Putamen (tissue), 1 donor: Measurements from ENCODE around the gene KCP.

ENCODE experiments used
- DNase-seq: peaks from one replicate; pipeline ENCODE4 v3.0.0-alpha.2; 2016; ENCODE audit warnings: low spot score

KCP gene

GRCh38 chr7:128858380-128859231 lies 51.9 kb downstream of the KCP start:
- no peak for DNase-seq

- DNase-seq: no peak
Observed at GRCh38 chr7:128856001-128856718, 54.3 kb downstream of the KCP start.

GRCh38 chr7:128855559-128855958 lies 55.0 kb downstream of the KCP start:
- no peak for DNase-seq

DNA sequence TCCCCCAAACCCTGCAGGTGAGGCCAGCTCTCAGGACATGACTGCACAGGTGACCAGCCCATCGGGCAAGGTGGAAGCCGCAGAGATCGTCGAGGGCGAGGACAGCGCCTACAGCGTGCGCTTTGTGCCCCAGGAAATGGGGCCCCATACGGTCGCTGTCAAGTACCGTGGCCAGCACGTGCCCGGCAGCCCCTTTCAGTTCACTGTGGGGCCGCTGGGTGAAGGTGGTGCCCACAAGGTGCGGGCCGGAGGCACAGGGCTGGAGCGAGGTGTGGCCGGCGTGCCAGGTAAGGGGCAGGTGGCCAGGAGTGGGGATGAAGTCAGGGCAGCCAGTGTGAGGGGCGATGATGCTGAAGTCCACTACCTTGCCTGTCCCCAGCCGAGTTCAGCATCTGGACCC lies 56.1 kb downstream of the KCP start:
- no peak for DNase-seq

GRCh38 chr7:128853799-128854198 lies 56.7 kb downstream of the KCP start:
- DNase-seq: no peak

DNA sequence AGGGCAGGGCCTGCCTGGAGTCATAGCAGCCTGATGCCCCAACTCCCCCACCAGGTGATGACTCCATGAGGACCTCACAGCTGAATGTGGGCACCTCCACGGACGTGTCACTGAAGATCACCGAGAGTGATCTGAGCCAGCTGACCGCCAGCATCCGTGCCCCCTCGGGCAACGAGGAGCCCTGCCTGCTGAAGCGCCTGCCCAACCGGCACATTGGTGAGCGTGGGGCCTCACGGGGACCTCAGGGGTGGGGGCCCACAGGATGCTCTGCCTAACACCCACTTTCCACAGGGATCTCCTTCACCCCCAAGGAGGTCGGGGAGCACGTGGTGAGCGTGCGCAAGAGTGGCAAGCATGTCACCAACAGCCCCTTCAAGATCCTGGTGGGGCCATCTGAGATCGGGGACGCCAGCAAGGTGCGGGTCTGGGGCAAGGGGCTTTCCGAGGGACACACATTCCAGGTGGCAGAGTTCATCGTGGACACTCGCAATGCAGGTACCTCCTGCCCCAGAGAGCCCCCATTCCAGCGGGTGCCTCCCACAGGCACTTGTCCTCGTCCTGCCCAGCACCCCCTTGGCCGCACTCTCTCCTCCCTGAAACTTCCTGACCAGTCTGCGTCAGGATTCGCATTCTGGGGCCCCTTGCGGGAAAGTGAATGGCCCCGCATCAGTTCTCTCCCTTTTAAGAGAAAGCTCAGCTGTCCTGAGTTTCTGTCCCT lies 57.8 kb downstream of the KCP start:
- no peak for DNase-seq

DNA sequence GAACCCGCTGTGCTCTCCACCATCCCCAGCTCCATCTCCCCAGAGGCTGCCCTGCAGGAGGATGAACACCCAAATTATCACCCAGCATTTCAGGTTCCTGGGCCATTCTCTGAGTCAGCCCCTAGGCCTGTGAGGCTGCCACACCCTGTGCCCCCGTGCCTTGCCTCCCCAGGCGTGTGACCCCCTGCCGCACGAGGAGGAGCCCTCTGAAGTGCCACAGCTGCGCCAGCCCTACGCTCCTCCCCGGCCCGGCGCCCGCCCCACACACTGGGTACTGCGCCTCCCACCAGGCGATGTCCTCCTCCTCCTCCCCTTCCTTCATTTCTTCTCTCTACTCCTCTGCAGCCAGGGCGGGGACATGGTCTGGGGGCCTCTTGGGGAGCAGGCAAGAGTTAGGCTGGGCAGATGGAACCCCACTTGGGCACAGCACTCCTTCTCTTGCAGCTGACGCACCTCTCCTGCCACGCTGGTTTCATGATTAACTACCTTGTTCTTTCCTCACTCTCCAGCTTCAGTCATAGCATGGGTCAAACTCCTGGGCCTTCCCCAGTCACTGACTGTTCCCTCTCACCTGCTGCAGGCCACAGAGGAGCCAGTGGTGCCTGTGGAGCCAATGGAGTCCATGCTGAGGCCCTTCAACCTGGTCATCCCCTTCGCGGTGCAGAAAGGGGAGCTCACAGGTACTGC lies 60.6 kb downstream of the KCP start:
- no peak for DNase-seq

GRCh38 chr7:128849156-128849515 lies 61.4 kb downstream of the KCP start:
- no peak for DNase-seq

DNA sequence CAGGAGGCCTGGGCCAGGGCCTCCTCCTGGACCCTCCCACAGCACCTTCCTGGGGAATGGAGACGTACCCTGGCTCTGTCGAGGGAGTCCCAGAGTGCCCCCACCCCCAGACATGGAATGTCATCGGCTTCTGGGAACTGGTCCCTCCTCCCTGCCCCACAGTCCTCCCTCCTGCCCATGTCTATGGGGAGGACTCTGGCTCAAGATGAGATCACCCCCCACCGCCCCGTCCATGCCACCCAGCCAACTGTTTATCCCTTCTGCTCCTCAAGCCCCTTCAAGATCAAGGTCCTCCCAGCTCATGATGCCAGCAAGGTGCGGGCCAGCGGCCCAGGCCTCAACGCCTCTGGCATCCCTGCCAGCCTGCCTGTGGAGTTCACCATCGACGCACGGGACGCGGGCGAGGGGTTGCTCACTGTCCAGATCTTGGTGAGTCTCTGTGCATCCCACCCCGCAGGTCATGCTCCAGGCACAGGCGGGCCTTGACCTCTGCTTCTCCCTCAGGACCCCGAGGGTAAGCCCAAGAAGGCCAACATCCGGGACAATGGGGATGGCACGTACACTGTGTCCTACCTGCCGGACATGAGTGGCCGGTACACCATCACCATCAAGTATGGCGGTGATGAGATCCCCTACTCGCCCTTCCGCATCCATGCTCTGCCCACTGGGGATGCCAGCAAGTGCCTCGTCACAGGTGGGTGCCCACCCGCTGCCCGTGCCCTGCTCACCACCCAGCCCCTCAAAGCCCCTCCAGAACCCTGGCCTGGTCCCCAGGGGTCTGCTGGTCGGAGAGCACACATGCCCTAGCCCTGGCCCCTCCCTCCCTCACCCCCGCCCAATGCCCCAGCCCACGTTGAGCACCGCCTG lies 62.0 kb downstream of the KCP start:
- no peak for DNase-seq

DNA sequence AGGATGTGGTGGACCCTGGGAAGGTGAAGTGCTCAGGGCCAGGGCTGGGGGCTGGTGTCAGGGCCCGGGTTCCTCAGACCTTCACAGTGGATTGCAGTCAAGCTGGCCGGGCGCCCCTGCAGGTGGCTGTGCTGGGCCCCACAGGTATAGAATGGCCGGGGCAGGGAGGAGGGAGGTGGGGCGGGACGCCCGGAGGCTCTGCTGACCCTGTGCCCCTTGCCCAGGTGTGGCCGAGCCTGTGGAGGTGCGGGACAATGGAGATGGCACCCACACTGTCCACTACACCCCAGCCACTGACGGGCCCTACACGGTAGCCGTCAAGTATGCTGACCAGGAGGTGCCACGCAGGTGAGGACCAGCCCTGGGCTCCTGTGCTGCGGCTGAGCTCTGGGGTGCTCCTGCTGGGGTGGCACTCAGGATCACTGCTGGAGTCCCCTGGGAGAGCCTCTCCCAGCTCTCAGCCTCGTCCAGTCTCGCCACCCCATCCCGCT lies 62.7 kb downstream of the KCP start:
- no peak for DNase-seq

GRCh38 chr7:128846781-128847444 lies 63.6 kb downstream of the KCP start:
- no peak for DNase-seq

- DNase-seq: no peak
Observed at GRCh38 chr7:128845987-128846386, 64.5 kb downstream of the KCP start.

GRCh38 chr7:128845475-128845874 lies 65.0 kb downstream of the KCP start:
- DNase-seq: no peak

GRCh38 chr7:128844777-128845311 lies 65.7 kb downstream of the KCP start:
- DNase-seq: no peak

DNA sequence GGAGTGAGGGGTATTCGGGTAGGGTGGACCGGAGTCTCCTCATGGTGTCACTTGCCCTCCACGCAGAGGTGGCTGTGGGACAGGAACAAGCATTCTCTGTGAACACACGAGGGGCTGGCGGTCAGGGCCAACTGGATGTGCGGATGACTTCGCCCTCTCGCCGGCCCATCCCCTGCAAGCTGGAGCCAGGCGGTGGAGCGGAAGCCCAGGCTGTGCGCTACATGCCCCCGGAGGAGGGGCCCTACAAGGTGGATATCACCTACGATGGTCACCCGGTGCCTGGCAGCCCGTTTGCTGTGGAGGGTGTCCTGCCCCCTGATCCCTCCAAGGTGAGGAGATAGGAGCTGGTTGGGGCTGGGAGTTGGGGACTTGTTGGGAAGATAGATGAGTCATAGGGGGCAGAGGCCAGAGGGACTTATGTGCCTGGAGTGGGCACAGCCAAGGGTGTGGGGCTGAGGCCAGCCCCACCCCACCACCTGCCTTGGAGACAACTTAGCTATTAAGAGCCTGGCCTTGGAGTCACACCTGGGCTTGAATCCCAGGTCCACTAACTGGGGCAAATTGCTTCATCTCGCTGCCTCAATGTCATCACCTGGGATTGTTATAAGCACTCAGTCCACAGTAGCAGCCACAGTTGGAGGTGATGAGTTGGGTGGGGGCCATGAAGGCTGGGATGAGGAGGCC lies 66.4 kb downstream of the KCP start:
- DNase-seq: no peak

- DNase-seq: no peak
Observed at GRCh38 chr7:128842674-128843641, 67.6 kb downstream of the KCP start.

GRCh38 chr7:128841921-128842673 lies 68.4 kb downstream of the KCP start:
- DNase-seq: no peak
